HG03342 (cell line): Measurements from ENCODE around the gene WDR37.

ENCODE experiments used
- ATAC-seq: cut with Tn5 transposase; IDR thresholded peaks from one replicate; pipeline ENCODE4 v1.9.1; 2021; ENCODE audit warnings: mild to moderate bottlenecking, moderate library complexity; ENCODE audit not compliant: unreplicated experiment

WDR37 gene

GRCh38 chr10:1122349-1122748 is 66.2 kb downstream of the WDR37 start:
- no peak for ATAC-seq

- no peak for ATAC-seq
Observed at GRCh38 chr10:1123198-1123597, 67.0 kb downstream of the WDR37 start.

GRCh38 chr10:1123972-1124371 is 67.8 kb downstream of the WDR37 start:
- ATAC-seq: no peak

- no peak for ATAC-seq
Observed at GRCh38 chr10:1124796-1125195, 68.6 kb downstream of the WDR37 start.

GRCh38 chr10:1126461-1126860 is 70.3 kb downstream of the WDR37 start:
- ATAC-seq: no peak

- no peak for ATAC-seq
Observed at GRCh38 chr10:1127629-1128028, 71.4 kb downstream of the WDR37 start.

- no peak for ATAC-seq
Observed at GRCh38 chr10:1128115-1128514, 71.9 kb downstream of the WDR37 start.

GRCh38 chr10:1128649-1129048 is 72.5 kb downstream of the WDR37 start:
- ATAC-seq: no peak

- no peak for ATAC-seq
Observed at GRCh38 chr10:1130226-1130625, 74.0 kb downstream of the WDR37 start.

- ATAC-seq: no peak
Observed at GRCh38 chr10:1130995-1131790, 75.0 kb downstream of the WDR37 start.

GRCh38 chr10:1132584-1132983 is 76.4 kb downstream of the WDR37 start:
- no peak for ATAC-seq

GRCh38 chr10:1133495-1134045 is 77.4 kb downstream of the WDR37 start:
- no peak for ATAC-seq

- no peak for ATAC-seq
Observed at GRCh38 chr10:1134156-1134555, 78.0 kb downstream of the WDR37 start.

- no peak for ATAC-seq
Observed at GRCh38 chr10:1136268-1136667, 80.1 kb downstream of the WDR37 start.

- no peak for ATAC-seq
Observed at GRCh38 chr10:1137499-1138163, 81.4 kb downstream of the WDR37 start.

GRCh38 chr10:1138529-1138928 is 82.3 kb downstream of the WDR37 start:
- ATAC-seq: no peak

GRCh38 chr10:1141261-1141660 is 85.1 kb downstream of the WDR37 start:
- ATAC-seq: no peak

GRCh38 chr10:1141701-1142100 is 85.5 kb downstream of the WDR37 start:
- ATAC-seq: no peak

- ATAC-seq: no peak
Observed at GRCh38 chr10:1142596-1142995, 86.4 kb downstream of the WDR37 start.

- ATAC-seq: no peak
Observed at GRCh38 chr10:1147810-1148209, 91.6 kb downstream of the WDR37 start.

- no peak for ATAC-seq
Observed at GRCh38 chr10:1148855-1149605, 92.8 kb downstream of the WDR37 start.
